Nucleus accumbens (tissue), 56 donors: ENCODE data around the gene KATNIP.

Experiments
- DNase-seq, 56 donors: peaks; one replicate each; lab custom pipeline; 2025; lab: John Stamatoyannopoulos, UW

The KATNIP gene

DNA sequence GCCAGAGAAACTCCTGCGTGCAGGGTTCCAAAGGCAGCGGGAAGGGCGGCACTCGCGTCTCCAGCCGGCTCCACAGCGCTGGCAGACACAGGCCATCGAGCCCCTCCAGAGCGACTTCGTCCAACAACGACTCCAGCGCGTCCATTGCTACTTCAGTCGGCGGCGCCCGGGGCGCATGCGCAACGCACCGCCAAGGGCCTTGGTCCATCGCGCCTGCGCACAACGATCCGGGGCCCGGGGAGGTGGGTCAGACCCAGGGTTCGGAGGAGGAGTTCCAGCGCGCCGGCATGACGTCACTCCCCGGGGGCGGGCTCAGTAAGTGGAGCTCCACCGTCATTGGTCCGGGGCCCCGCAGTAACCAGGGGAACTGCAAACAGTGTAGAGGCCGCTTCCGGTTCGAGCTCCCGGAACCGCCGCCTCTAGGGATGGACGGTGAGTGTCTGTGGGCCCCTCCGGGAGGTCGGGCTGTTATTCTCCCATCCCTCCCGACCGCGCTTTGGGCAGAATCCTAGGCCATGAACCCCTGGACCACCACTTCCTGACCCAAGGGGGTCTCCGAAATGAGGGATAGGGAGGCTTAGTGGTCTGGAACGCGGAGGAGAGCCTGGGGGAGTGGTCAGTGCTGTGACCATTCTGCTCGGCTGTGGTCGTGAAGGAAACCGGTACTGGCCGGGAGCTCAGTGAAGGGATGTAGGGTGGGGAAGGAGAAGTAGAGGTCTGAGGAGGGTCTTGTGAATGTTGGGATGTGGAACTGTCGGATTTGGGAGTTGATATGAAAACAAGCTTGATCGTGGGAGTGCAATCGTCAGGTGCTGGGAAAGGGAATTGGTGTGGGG is at the start of gene KATNIP, which contains the start of gene GTF3C1:
Gene KATNIP, plus strand, starts transcription at position 399 of the 836 bp plus-strand sequence. Its CDS starts 27 bp downstream, at position 426.
Gene GTF3C1, minus strand, starts transcription at position 168 of the 836 bp plus-strand sequence. Its CDS starts 23 bp downstream, at position 145.
- peak; percentile 93 to 100 (median 99) for DNase-seq

DNA sequence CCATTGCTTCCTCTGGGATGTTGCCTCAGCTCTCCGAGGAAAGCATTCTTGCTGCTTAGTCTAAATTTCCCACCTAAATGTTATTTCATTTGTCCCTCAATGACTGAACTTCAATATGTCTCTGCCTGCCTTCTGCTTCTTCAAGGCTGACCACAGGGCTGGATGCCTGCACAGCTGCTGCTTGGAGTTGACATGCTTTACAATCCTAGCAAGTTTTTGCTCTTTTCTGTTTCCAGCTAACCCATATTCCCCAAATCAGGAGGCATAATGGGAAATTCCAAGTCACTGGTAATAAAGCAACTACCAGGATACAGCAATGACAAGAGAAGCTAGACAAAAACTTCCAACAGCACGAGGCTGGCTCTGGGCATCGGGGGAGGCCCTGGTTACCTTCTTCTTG is 49.1 kb upstream of the KATNIP start:
- no peak for DNase-seq

DNA sequence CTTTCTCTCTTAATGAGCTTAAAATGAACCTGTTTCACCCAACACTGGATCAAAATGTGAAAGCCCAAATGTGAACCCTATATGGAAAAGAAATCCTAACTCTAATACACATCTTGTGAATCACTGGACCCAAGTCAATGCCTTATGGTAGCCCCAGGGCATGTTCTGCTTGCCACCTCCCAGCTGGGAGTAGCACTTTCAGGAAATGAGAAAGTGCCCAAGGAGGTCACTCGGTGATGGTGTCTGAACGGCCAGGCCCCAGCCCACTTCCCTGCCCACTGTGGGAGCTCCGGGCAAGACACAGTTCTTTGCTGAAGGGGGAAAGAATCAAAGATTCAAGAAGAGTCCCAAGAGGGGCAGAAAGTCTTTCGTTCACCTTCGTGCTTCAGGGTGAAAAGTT is 46.3 kb upstream of the KATNIP start:
- DNase-seq = no peak

GRCh38 chr16:27505297-27506236 is 44.4 kb upstream of the KATNIP start:
- peak in 12 of 56 donors; percentile 5 to 51 (median 21) for DNase-seq

DNA sequence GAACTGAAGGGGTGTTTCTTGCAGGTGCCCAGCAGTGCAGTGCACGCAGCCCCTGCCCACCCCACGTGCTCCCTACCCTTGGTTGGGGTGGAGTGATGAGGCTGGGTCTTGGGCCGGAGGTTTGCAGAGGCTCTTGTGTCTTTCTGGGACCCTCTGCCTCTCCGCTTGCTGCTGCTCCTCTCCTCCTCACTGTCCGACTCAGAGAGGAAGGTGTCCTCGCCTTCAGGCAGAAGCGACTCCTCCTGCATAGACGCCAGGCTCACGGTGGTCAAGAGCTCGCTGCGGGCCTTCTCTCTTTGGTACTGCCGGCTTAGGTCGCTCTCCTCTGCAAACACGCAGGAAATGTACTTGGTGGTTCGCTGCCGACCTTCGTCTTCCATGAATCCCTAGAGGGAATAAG is 43.2 kb upstream of the KATNIP start:
- no peak for DNase-seq

GRCh38 chr16:27508476-27508875 is 41.5 kb upstream of the KATNIP start:
- DNase-seq = peak in 21 of 56 donors; percentile 2 to 60 (median 27)

GRCh38 chr16:27511657-27512448 is 38.1 kb upstream of the KATNIP start:
- DNase-seq = peak in 16 of 56 donors; percentile 2 to 56 (median 11)

DNA sequence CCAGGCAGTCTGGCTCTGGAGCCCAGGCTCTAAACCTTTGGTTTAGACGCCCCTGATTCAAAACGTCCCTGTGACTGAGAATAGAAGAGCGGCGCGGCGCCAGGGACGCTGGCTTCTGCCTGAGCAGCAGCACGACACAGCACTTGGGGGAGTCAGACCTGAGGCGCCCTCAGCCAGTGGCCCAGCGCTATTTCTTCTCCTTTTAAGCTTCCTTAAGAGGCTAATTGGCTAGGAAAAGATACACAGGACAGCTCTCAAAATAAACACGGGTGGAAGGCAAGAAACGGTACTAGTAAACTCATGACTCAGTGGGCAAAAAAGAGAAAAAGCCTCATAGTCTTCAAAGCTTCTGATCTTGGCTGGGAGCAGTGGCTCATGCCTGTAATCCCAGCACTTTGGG is 35.1 kb upstream of the KATNIP start:
- DNase-seq = peak in 7 of 56 donors; percentile 4 to 53 (median 15)

- peak in 9 of 56 donors; percentile 6 to 62 (median 18) for DNase-seq
Measured at GRCh38 chr16:27515874-27516353, 34.0 kb upstream of the KATNIP start.

- DNase-seq = no peak
Measured at GRCh38 chr16:27516365-27516764, 33.6 kb upstream of the KATNIP start.

DNA sequence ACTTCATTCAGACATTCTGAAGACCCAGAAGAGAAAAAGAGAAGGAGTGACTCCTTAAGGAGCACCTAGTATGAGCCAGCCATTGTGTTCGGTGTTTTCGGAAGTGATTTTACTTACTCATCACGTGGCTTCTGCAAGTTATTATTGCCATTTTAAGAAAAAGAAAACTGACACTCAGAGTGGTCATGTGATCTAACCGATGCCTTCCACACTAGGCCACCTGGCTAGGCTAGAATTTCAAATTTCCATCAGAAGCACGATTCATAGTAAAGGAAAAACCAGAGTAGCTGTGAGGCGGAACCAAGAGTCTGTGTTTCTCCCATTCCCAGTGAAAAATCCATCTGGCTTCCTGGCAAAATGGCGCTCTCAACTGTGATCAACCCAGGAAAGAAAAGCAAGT is 32.3 kb upstream of the KATNIP start:
- no peak for DNase-seq

GRCh38 chr16:27518226-27518625 is 31.7 kb upstream of the KATNIP start:
- no peak for DNase-seq

DNA sequence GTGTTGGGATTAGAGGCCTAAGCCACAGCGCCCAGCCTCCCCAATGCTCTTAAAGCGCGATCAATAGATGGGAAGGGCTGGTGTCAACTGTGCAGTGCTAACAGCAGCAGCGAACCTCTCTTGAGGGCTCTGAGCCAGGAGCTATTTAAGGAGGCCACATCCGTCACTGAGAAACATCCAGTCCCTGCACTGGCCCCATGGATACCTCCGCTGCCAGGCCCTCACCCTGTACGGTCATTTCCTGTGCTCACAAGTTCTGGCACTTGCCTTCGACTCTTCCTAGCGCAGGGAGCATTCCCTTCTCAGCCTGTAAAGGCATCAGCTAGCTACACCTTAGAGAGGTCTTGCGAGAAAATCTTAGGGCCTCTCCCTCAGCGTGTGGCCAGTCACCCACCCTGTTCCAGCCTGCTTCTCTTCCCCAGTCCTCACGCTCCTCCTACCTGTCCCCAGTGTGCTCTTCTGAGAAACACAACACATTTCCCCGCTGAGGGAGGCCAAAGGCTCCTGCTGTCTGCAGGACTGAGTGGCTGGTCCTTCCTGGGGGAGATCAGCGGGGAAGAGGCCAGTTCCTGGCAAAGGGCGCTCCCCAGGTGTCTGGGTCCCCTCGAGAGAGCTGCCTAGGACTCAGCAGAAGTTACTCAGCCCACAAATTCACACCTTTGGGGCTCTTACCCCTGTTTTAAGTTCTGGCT is 28.8 kb upstream of the KATNIP start:
- no peak for DNase-seq

DNA sequence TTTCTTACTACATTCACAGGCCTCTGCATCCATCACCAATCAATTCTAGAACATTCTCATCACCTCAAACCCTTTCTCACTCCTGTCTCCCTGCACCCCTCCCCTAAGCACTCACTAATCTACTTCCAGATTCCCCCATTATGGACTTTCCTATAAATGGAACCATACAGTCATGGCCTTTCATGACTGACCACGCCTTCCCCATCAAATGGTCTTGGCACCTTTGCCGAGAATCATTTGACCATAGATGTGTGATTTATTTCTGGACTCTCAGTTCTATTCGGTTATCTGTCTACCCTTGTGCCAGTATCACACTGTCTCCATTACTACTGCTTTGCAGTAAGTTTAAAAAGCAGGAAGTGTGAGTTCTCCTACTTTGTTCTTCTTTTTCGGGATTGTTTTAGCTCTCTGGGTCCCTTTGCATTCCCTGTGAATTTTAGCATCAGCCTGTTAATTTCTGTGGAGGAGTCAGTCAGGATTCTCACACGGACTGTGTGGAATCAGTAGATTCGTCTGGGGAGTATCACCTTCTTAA is 27.7 kb upstream of the KATNIP start:
- no peak for DNase-seq

GRCh38 chr16:27526180-27526579 is 23.8 kb upstream of the KATNIP start:
- DNase-seq = no peak

- DNase-seq = no peak
Measured at GRCh38 chr16:27528294-27528693, 21.6 kb upstream of the KATNIP start.

DNA sequence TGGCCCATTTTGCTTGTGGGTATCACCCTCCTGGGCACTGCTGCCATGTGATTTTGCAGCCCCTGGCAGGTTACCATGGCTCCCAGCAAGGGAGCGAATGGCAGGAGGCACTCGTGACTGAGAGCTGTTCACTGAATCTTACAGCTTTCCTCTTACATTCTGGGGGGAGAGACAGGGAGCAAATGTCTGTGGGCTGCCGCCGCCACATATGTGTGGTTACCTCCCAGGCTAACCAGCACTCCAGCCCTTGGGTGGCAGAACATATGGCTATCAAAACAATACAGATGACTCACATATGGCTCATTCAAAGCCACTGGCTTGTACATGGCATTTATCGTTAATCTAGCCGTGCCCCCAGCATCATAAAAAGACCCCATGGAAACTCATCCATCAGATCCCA is 20.0 kb upstream of the KATNIP start:
- DNase-seq = peak in 17 of 56 donors; percentile 4 to 49 (median 21)

GRCh38 chr16:27531186-27531585 is 18.8 kb upstream of the KATNIP start:
- no peak for DNase-seq
